NCI-H82 (cell line): Measurements from ENCODE around the gene SORCS1.

Experiments used
- DNase-seq: peaks from one replicate; lab custom pipeline; 2025; lab: John Stamatoyannopoulos, UW

The SORCS1 gene

GRCh38 chr10:106661133-106661766, 503.3 kb downstream of the SORCS1 start:
- no peak for DNase-seq

- DNase-seq: no peak
These were observed 504.0 kb downstream of the SORCS1 start for GRCh38 chr10:106660550-106660949.

- no peak for DNase-seq
These were observed 508.9 kb downstream of the SORCS1 start for GRCh38 chr10:106655636-106656035.

- DNase-seq: no peak
These were observed 509.3 kb downstream of the SORCS1 start for GRCh38 chr10:106655165-106655564.

GRCh38 chr10:106652279-106652678, 512.2 kb downstream of the SORCS1 start:
- no peak for DNase-seq

- no peak for DNase-seq
These were observed 515.7 kb downstream of the SORCS1 start for GRCh38 chr10:106648534-106649481.

- DNase-seq: no peak
These were observed 521.0 kb downstream of the SORCS1 start for GRCh38 chr10:106643473-106643872.

GRCh38 chr10:106637873-106638272, 526.6 kb downstream of the SORCS1 start:
- DNase-seq: no peak

GRCh38 chr10:106636766-106637491, 527.6 kb downstream of the SORCS1 start:
- no peak for DNase-seq

- DNase-seq: no peak
These were observed 528.6 kb downstream of the SORCS1 start for GRCh38 chr10:106635947-106636346.

GRCh38 chr10:106631016-106631702, 533.3 kb downstream of the SORCS1 start:
- DNase-seq: no peak

- no peak for DNase-seq
These were observed 538.1 kb downstream of the SORCS1 start for GRCh38 chr10:106626371-106626770.

- DNase-seq: peak; percentile 73
These were observed 538.8 kb downstream of the SORCS1 start for GRCh38 chr10:106625751-106626150.

GRCh38 chr10:106619346-106619745, 545.2 kb downstream of the SORCS1 start:
- no peak for DNase-seq

GRCh38 chr10:106618646-106619045, 545.9 kb downstream of the SORCS1 start:
- peak; percentile 2 for DNase-seq

GRCh38 chr10:106615081-106615480, 549.4 kb downstream of the SORCS1 start:
- peak; percentile 32 for DNase-seq

GRCh38 chr10:106614293-106614692, 550.2 kb downstream of the SORCS1 start:
- no peak for DNase-seq

- DNase-seq: peak; percentile 4
These were observed 552.1 kb downstream of the SORCS1 start for GRCh38 chr10:106612381-106612780.

- peak; percentile 11 for DNase-seq
These were observed 554.8 kb downstream of the SORCS1 start for GRCh38 chr10:106609470-106610266.

GRCh38 chr10:106608066-106608465, 556.4 kb downstream of the SORCS1 start:
- DNase-seq: no peak

- DNase-seq: no peak
These were observed 569.2 kb downstream of the SORCS1 start for GRCh38 chr10:106595281-106595680.
